Right lobe of liver (tissue), 6 donors: ENCODE data around the gene SPATA20. TPM values are rescaled to one million over a fixed set of nuclear protein-coding genes. Genes with fewer than 3 reads are reported as not detected.

Experiments
- ATAC-seq, 4 donors: fragments of 200-7000 bp; cut with Tn5 transposase; one replicate each; pipeline ENCODE4 v1.9.1; 2020; ENCODE audit warnings: mild to moderate bottlenecking in 4 of 4, moderate library complexity in 4 of 4
- DNase-seq, 3 donors: peaks; one replicate each; pipeline ENCODE4 v3.0.0-alpha.2; 2020
- H3K27ac ChIP-seq, 3 donors: fragments of 200-600 bp; one replicate each; pipeline ENCODE4 v1.8.0; 2022
- H3K27me3 ChIP-seq, 2 donors: fragments of 200-600 bp; one replicate each; pipeline ENCODE4 v1.8.0; 2022
- H3K36me3 ChIP-seq, 4 donors: fragments of 200-600 bp; sonication (generic) in 1 of 4; one replicate each; pipeline versions ENCODE4 v1.5.1 to v1.8.0; 2017 to 2022; ENCODE audit warnings: control low read depth in 1 of 4
- H3K4me1 ChIP-seq, 4 donors: fragments of 200-600 bp; sonication (generic) in 1 of 4; one replicate each; pipeline versions ENCODE4 v1.5.1 to v1.8.0; 2017 to 2022; ENCODE audit warnings: control low read depth in 1 of 4
- H3K4me3 ChIP-seq, 3 donors: fragments of 200-600 bp; one replicate each; pipeline ENCODE4 v1.8.0; 2022
- H3K9me3 ChIP-seq, 4 donors: fragments of 200-600 bp; sonication (generic) in 1 of 4; one replicate each; pipeline versions ENCODE4 v1.5.1 to v1.8.0; 2017 to 2022; ENCODE audit warnings: control low read depth in 1 of 4
- POLR2A ChIP-seq: fragments of 450-650 bp; IDR thresholded peaks from one replicate; pipeline ENCODE4 v1.6.1; 2017; ENCODE audit warnings: antibody characterized with exemption, mild to moderate bottlenecking
- WGBS: methylation state at CpG from one replicate; pipeline ENCODE4 v1.1.6; 2018; ENCODE audit warnings: low coverage, low lambda C conversion rate; ENCODE audit not compliant: insufficient coverage; ENCODE audit errors: missing lambda C conversion rate; 5-methylcytosine and 5-hydroxymethylcytosine counted together
- intact Hi-C, 2 donors: fragments of 100-400 bp; cut with DNase I; formaldehyde crosslinking; loops; one replicate each; pipeline versions ENCODE4 v1.11.2 to v1.14.1; 2022
- total RNA-seq, 6 experiments: library from RNA; depleted of rRNA in 2 of 6; stranded (reverse); fragments of >200 nt in 2 of 6; fragmentation: NEBNext Ultra II Directional in 3 of 6; extraction: Animal tissue kit (Norgen Biotek cat#: 25700) in 3 of 6; gene quantifications; one replicate each; pipeline versions ENCODE4 v1.1.0 to v1.2.4, GENCODE V29; 2016 to 2023
- TF ChIP-seq, protein P1 (sequence below), 4 donors: fragments of 200-600 bp in 3 of 4; fragments of 450-650 bp in 1 of 4; IDR thresholded peaks; one replicate each; pipeline versions ENCODE4 v1.5.1 to v1.8.0; 2016 to 2022; ENCODE audit warnings: antibody characterized with exemption in 4 of 4, mild to moderate bottlenecking in 2 of 4
- donor health status: DM: no; HTN: yes; CAD: no.
- donor health status: DM: no; HTN: no; CAD: no.
- donor health status: DM: no; HTN: no; CAD: no.
- donor health status: DM: no; HTN: yes; CAD: no.
- donor health status: DM: no; HTN: yes; CAD: no.

Gene SPATA20
- total RNA-seq, 6 experiments from 2014 or later, result 29.6 to 203 (median 34.2) TPM

DNA sequence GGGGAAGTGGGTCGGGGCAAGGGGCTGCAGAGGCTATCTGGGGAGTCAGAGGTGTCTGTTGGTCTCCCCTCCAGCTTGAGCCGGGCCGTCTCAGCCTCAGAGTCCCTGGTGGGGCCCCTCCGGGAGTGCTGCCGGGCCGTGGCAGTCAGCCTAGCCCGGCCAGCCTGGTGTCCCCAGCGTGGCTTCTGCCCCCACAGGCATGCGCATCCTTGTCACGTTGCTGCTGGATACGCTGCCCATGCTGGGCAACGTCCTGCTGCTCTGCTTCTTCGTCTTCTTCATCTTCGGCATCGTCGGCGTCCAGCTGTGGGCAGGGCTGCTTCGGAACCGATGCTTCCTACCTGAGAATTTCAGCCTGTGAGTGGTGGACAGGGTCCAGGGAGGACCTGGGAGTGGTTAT is 24.7 kb downstream of the SPATA20 start:
- no peaks in the 10 kb centered on the region for H3K4me1 ChIP-seq
- TF ChIP-seq, protein P1, sequence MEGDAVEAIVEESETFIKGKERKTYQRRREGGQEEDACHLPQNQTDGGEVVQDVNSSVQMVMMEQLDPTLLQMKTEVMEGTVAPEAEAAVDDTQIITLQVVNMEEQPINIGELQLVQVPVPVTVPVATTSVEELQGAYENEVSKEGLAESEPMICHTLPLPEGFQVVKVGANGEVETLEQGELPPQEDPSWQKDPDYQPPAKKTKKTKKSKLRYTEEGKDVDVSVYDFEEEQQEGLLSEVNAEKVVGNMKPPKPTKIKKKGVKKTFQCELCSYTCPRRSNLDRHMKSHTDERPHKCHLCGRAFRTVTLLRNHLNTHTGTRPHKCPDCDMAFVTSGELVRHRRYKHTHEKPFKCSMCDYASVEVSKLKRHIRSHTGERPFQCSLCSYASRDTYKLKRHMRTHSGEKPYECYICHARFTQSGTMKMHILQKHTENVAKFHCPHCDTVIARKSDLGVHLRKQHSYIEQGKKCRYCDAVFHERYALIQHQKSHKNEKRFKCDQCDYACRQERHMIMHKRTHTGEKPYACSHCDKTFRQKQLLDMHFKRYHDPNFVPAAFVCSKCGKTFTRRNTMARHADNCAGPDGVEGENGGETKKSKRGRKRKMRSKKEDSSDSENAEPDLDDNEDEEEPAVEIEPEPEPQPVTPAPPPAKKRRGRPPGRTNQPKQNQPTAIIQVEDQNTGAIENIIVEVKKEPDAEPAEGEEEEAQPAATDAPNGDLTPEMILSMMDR (IDR thresholded peaks at IDR 0.05), result no peak
- TF ChIP-seq POLR2A, result no peak
- WGBS, result 84% methylated on average over 6 of the region's 19 CpGs
- ATAC-seq, result no peak
- H3K27ac ChIP-seq, result no peak overlapping the region
- H3K36me3 ChIP-seq, result no peaks in the 10 kb centered on the region
- no peak overlapping the region for H3K4me3 ChIP-seq
- H3K9me3 ChIP-seq, result no peaks in the 10 kb centered on the region
- intact Hi-C loops, result no loop called here
- no peaks in the 10 kb centered on the region for H3K27me3 ChIP-seq
- no peak for DNase-seq

DNA sequence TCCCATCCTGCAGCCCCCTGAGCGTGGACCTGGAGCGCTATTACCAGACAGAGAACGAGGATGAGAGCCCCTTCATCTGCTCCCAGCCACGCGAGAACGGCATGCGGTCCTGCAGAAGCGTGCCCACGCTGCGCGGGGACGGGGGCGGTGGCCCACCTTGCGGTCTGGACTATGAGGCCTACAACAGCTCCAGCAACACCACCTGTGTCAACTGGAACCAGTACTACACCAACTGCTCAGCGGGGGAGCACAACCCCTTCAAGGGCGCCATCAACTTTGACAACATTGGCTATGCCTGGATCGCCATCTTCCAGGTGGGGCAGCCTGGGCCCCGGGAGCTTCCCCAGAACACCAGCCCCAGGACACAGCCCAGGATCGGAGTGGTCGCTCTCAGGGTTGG is 25.6 kb downstream of the SPATA20 start:
- no peak for ATAC-seq
- H3K9me3 ChIP-seq, result no peaks in the 10 kb centered on the region
- no peaks in the 10 kb centered on the region for H3K4me1 ChIP-seq
- no peak for DNase-seq
- TF ChIP-seq POLR2A, result no peak
- TF ChIP-seq, protein P1 (IDR thresholded peaks at IDR 0.05), result no peak
- 82% methylated on average over 6 of the region's 20 CpGs for WGBS
- no peaks in the 10 kb centered on the region for H3K36me3 ChIP-seq
- intact Hi-C loops, result no loop called here
- no peak overlapping the region for H3K27ac ChIP-seq
- no peak overlapping the region for H3K4me3 ChIP-seq
- H3K27me3 ChIP-seq, result no peaks in the 10 kb centered on the region

DNA sequence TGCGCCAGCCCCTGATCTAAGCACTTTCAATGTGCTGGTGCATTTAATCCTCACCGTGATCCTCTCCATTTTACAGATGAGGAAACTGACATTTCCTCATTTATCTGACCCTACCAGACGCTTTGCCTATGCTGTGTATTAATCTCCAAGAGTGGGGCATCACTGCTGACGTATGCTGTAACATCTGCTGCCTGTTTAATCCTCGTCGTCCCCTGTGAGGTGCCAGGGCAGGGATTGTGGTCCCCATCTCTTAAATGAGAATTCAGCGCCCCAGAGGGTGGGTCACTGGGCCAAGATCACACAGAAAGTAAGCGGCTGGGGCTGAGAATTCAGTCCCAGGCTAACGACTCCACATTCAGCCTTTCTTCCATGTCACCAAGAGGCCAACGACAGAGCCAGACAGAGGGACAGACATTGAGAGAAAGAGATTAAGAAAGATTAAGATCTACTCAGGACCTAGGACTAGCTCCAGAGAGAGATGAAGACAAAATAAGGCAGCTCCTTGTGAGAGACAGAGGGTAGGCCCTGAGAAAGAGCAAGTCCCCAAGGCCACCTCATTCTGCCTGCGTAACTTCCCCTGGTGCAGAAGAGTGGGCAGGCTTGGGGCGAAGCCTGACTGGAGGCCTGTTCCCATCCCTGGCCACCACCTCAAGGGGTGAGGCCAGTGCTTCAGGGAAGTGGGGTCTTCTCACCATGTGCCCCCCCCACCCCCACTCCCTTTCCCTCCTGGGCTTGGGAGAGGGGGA is 27.1 kb downstream of the SPATA20 start:
- no peak for ATAC-seq
- DNase-seq, result no peak
- Histone ChIP-seq H3K27me3 (no peaks in the 10 kb centered on the region), H3K36me3 (no peaks in the 10 kb centered on the region), H3K27ac (no peak overlapping the region), H3K4me3 (no peak overlapping the region), H3K4me1 (no peaks in the 10 kb centered on the region), H3K9me3 (no peaks in the 10 kb centered on the region)
- WGBS, result 78% methylated on average over 9 of the region's 12 CpGs
- intact Hi-C loops, result no loop called here
- no peak for TF ChIP-seq POLR2A
- TF ChIP-seq, protein P1 (IDR thresholded peaks at IDR 0.05), result no peak

DNA sequence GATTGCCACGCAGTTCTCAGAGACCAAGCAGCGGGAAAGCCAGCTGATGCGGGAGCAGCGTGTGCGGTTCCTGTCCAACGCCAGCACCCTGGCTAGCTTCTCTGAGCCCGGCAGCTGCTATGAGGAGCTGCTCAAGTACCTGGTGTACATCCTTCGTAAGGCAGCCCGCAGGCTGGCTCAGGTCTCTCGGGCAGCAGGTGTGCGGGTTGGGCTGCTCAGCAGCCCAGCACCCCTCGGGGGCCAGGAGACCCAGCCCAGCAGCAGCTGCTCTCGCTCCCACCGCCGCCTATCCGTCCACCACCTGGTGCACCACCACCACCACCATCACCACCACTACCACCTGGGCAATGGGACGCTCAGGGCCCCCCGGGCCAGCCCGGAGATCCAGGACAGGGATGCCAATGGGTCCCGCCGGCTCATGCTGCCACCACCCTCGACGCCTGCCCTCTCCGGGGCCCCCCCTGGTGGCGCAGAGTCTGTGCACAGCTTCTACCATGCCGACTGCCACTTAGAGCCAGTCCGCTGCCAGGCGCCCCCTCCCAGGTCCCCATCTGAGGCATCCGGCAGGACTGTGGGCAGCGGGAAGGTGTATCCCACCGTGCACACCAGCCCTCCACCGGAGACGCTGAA is 28.7 kb downstream of the SPATA20 start:
- no peak for ATAC-seq
- intact Hi-C loops, result no loop called here
- TF ChIP-seq, protein P1 (IDR thresholded peaks at IDR 0.05), result no peak
- TF ChIP-seq POLR2A, result no peak

More for the DNA sequence above, 28.7 kb downstream of the SPATA20 start:
- WGBS, result 43% methylated on average over 1 of the region's 33 CpGs
- H3K36me3 ChIP-seq, result no peaks in the 10 kb centered on the region
- H3K27ac ChIP-seq, result no peak overlapping the region
- no peaks in the 10 kb centered on the region for H3K9me3 ChIP-seq
- H3K4me1 ChIP-seq, result no peaks in the 10 kb centered on the region
- no peak for DNase-seq
- no peak overlapping the region for H3K4me3 ChIP-seq
- no peaks in the 10 kb centered on the region for H3K27me3 ChIP-seq
